Ascending aorta (tissue), 2 donors: ENCODE measurements around the gene SFSWAP. TPM values are rescaled to one million over a fixed set of nuclear protein-coding genes. Genes with fewer than 3 reads are reported as not detected.

Experiments used
- DNase-seq, 2 donors: peaks; one replicate each; pipeline ENCODE4 v3.0.0-alpha.2; 2019; ENCODE audit warnings: low spot score in 2 of 2
- H3K27ac ChIP-seq, 2 donors: fragments of 200-600 bp; sonication (generic); one replicate each; pipeline ENCODE4 v1.5.1; 2016 to 2017; ENCODE audit warnings: mild to moderate bottlenecking in 1 of 2
- H3K27me3 ChIP-seq: fragments of 200-600 bp; sonication (generic); one replicate; pipeline ENCODE4 v1.5.1; 2017
- H3K36me3 ChIP-seq, 2 donors: fragments of 200-600 bp; sonication (generic); one replicate each; pipeline ENCODE4 v1.5.1; 2016
- H3K4me1 ChIP-seq, 2 donors: fragments of 200-600 bp; sonication (generic); one replicate each; pipeline ENCODE4 v1.5.1; 2016 to 2017; ENCODE audit warnings: mild to moderate bottlenecking in 1 of 2
- H3K4me3 ChIP-seq, 2 donors: fragments of 200-600 bp; sonication (generic); one replicate each; pipeline ENCODE4 v1.5.1; 2016 to 2017; ENCODE audit warnings: mild to moderate bottlenecking in 1 of 2
- H3K9me3 ChIP-seq, 2 donors: fragments of 200-600 bp; sonication (generic); one replicate each; pipeline ENCODE4 v1.5.1; 2016
- CTCF ChIP-seq, 3 experiments: fragments of 200-600 bp in 2 of 3; fragments of 450-650 bp in 1 of 3; sonication (generic) in 2 of 3; IDR thresholded peaks; one replicate each; pipeline ENCODE4 v1.5.1; 2016 to 2019; ENCODE audit warnings: antibody characterized with exemption in 3 of 3, mild to moderate bottlenecking in 1 of 3, moderate library complexity in 1 of 3
- intact Hi-C: fragments of 100-400 bp; cut with DNase I; formaldehyde crosslinking; loops from one replicate; pipeline ENCODE4 v1.15.1; 2023
- total RNA-seq: library from RNA; depleted of rRNA; stranded (reverse); fragments of >200 nt; gene quantifications from one replicate; pipeline ENCODE4 v1.1.0, GENCODE V29; 2016

Gene SFSWAP
- total RNA-seq, 1 donor from 2014 or later, result 15.8 TPM

- intact Hi-C loops, result no loop called here
- TF ChIP-seq CTCF (IDR thresholded peaks at IDR 0.05), result no peak
- no peak overlapping the region for H3K27ac ChIP-seq
- H3K4me3 ChIP-seq, result no peak overlapping the region
- no peak for DNase-seq
- no peaks in the 10 kb centered on the region for H3K9me3 ChIP-seq
- no peaks in the 10 kb centered on the region for H3K4me1 ChIP-seq
- no peaks in the 10 kb centered on the region for H3K27me3 ChIP-seq
- no peaks in the 10 kb centered on the region for H3K36me3 ChIP-seq
Observed at GRCh38 chr12:131842169-131842568, 131.3 kb downstream of the SFSWAP start.

- DNase-seq, result no peak
- Histone ChIP-seq H3K9me3 (no peaks in the 10 kb centered on the region), H3K4me1 (no peaks in the 10 kb centered on the region), H3K27ac (no peak overlapping the region), H3K4me3 (no peak overlapping the region), H3K27me3 (no peaks in the 10 kb centered on the region), H3K36me3 (no peaks in the 10 kb centered on the region)
- intact Hi-C loops, result no loop called here
- no peak for TF ChIP-seq CTCF (IDR thresholded peaks at IDR 0.05)
Observed at GRCh38 chr12:131843527-131843926, 132.6 kb downstream of the SFSWAP start.

GRCh38 chr12:131844140-131844539 lies 133.2 kb downstream of the SFSWAP start:
- DNase-seq, result no peak
- no peak overlapping the region for H3K4me3 ChIP-seq
- no peaks in the 10 kb centered on the region for H3K9me3 ChIP-seq
- TF ChIP-seq CTCF (IDR thresholded peaks at IDR 0.05), result no peak
- intact Hi-C loops, result no loop called here
- no peaks in the 10 kb centered on the region for H3K36me3 ChIP-seq
- no peaks in the 10 kb centered on the region for H3K4me1 ChIP-seq
- H3K27ac ChIP-seq, result no peak overlapping the region
- H3K27me3 ChIP-seq, result no peaks in the 10 kb centered on the region

- no peak for TF ChIP-seq CTCF (IDR thresholded peaks at IDR 0.05)
- H3K27ac ChIP-seq, result no peak overlapping the region
- no peak for DNase-seq
- H3K4me1 ChIP-seq, result no peaks in the 10 kb centered on the region
- intact Hi-C loops, result no loop called here
- H3K9me3 ChIP-seq, result no peaks in the 10 kb centered on the region
- H3K27me3 ChIP-seq, result no peaks in the 10 kb centered on the region
- H3K36me3 ChIP-seq, result no peaks in the 10 kb centered on the region
- no peak overlapping the region for H3K4me3 ChIP-seq
Observed at GRCh38 chr12:131844656-131845055, 133.8 kb downstream of the SFSWAP start.

GRCh38 chr12:131845121-131845520 lies 134.2 kb downstream of the SFSWAP start:
- DNase-seq, result no peak
- intact Hi-C loops, result no loop called here
- Histone ChIP-seq H3K9me3 (no peaks in the 10 kb centered on the region), H3K4me1 (no peaks in the 10 kb centered on the region), H3K27me3 (no peaks in the 10 kb centered on the region), H3K4me3 (no peak overlapping the region), H3K36me3 (no peaks in the 10 kb centered on the region), H3K27ac (no peak overlapping the region)
- no peak for TF ChIP-seq CTCF (IDR thresholded peaks at IDR 0.05)

- no peaks in the 10 kb centered on the region for H3K9me3 ChIP-seq
- no peaks in the 10 kb centered on the region for H3K4me1 ChIP-seq
- DNase-seq, result no peak
- no peak overlapping the region for H3K4me3 ChIP-seq
- no peaks in the 10 kb centered on the region for H3K27me3 ChIP-seq
- intact Hi-C loops, result no loop called here
- no peak for TF ChIP-seq CTCF (IDR thresholded peaks at IDR 0.05)
- no peak overlapping the region for H3K27ac ChIP-seq
- H3K36me3 ChIP-seq, result no peaks in the 10 kb centered on the region
Observed at GRCh38 chr12:131847456-131847855, 136.6 kb downstream of the SFSWAP start.
